HEK293T (cell line): ENCODE measurements around the gene ATP8B1.

ENCODE experiments used
- ARNT ChIP-seq: fragments of 450-650 bp; IDR thresholded peaks from 2 replicates; pipeline ENCODE4 v1.6.1; 2017; ENCODE audit warnings: mild to moderate bottlenecking
- BHLHE40 ChIP-seq: fragments of 450-650 bp; IDR thresholded peaks from 2 replicates; pipeline ENCODE4 v1.6.1; 2016; ENCODE audit warnings: mild to moderate bottlenecking, moderate library complexity, borderline replicate concordance
- CTBP1 ChIP-seq: fragments of 450-650 bp; IDR thresholded peaks from 2 replicates; pipeline ENCODE4 v1.6.1; 2016; ENCODE audit warnings: borderline replicate concordance
- FOXA1 ChIP-seq: fragments of 450-650 bp; IDR thresholded peaks from 2 replicates; pipeline ENCODE4 v1.6.1; 2016; ENCODE audit warnings: mild to moderate bottlenecking
- FOXM1 ChIP-seq: fragments of 450-650 bp; IDR thresholded peaks from 2 replicates; pipeline ENCODE4 v1.6.1; 2017; ENCODE audit warnings: mild to moderate bottlenecking, borderline replicate concordance
- HDGF ChIP-seq: fragments of 450-650 bp; IDR thresholded peaks from 2 replicates; pipeline ENCODE4 v1.6.1; 2017; ENCODE audit warnings: antibody characterized with exemption, borderline replicate concordance
- LEF1 ChIP-seq: fragments of 450-650 bp; IDR thresholded peaks from 2 replicates; pipeline ENCODE4 v1.6.1; 2017; ENCODE audit warnings: mild to moderate bottlenecking, borderline replicate concordance
- NFRKB ChIP-seq: fragments of 450-650 bp; IDR thresholded peaks from 2 replicates; pipeline ENCODE4 v1.6.1; 2016; ENCODE audit warnings: mild to moderate bottlenecking, moderate library complexity
- SP1 ChIP-seq: fragments of 450-650 bp; IDR thresholded peaks from 2 replicates; pipeline ENCODE4 v1.6.1; 2017
- SUZ12 ChIP-seq: fragments of 450-650 bp; IDR thresholded peaks from 2 replicates; pipeline ENCODE4 v1.6.1; 2016; ENCODE audit warnings: mild to moderate bottlenecking
- TARDBP ChIP-seq: fragments of 450-650 bp; IDR thresholded peaks from 2 replicates; pipeline ENCODE4 v1.6.1; 2016
- TF ChIP-seq, protein P1 (sequence below): fragments of 450-650 bp; IDR thresholded peaks from 2 replicates; pipeline ENCODE4 v1.6.1; 2016

DNA sequence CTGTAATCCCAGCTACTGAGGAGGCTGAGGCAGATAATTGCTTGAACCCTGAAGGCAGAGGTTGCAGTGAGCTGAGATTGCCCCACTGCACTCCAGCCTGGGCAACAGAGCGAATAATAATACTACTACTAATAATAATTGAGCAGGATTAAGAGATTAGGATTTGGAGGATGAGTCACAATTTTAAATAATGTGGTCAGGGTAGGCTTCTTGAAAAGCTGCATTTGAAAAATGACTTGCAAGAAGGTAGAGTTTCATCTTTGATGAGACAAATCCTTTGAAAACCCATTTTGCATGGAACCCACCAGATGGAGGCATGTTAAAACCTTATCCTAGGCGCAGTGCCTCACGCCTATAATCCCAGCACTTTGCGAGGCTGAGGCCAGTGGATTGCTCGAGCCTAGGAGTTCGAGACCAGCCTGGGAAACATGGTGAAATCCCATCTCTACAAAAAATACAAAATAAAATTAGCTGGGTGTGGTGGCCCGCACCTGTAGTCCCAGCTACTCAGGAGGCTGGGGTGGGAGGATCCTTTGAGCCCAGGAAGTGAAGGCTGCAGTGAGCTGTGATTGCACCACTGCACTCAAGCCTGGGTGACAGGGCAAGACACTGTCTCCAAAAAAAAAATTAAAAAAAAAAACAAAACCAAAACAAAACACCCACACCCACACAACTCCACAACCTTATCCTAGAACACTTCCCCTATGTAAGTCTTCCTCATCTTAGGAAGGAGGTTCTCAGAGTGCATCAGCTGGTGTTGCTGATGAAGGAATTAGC lies 3.3 kb upstream of the ATP8B1 start:
- TF ChIP-seq LEF1: no peak
- no peak for TF ChIP-seq NFRKB
- no peak for TF ChIP-seq ARNT
- TF ChIP-seq FOXM1: no peak
- no peak for TF ChIP-seq HDGF
- no peak for TF ChIP-seq FOXA1
- no peak for TF ChIP-seq SP1
- no peak for TF ChIP-seq TARDBP
- no peak for TF ChIP-seq SUZ12
- no peak for TF ChIP-seq CTBP1
- TF ChIP-seq, protein P1, sequence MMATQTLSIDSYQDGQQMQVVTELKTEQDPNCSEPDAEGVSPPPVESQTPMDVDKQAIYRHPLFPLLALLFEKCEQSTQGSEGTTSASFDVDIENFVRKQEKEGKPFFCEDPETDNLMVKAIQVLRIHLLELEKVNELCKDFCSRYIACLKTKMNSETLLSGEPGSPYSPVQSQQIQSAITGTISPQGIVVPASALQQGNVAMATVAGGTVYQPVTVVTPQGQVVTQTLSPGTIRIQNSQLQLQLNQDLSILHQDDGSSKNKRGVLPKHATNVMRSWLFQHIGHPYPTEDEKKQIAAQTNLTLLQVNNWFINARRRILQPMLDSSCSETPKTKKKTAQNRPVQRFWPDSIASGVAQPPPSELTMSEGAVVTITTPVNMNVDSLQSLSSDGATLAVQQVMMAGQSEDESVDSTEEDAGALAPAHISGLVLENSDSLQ: no peak
- no peak for TF ChIP-seq BHLHE40
